Measurements from ENCODE around the gene FAM177B. TPM values are rescaled to one million over a fixed set of nuclear protein-coding genes. Genes with fewer than 3 reads are reported as not detected.

Gene FAM177B
- total and polyA plus RNA-seq, 2 experiments from 2014 or later: not detected

- Histone ChIP-seq H3K9me3 (ENCODE audit: low read depth) (no peaks in the 10 kb centered on the region), H3K9ac (no peak overlapping the region), H3K79me2 (ENCODE audit: insufficient read depth) (no peaks in the 10 kb centered on the region), H3K27ac (no peak overlapping the region), H3K27me3 (replicated peaks; ENCODE audit: insufficient read depth) (peaks cover 27% of the 10 kb centered on the region), H4K20me1 (ENCODE audit: insufficient read depth) (no peaks in the 10 kb centered on the region), H3K36me3 (ENCODE audit: low read depth) (no peaks in the 10 kb centered on the region), H3K4me1 (ENCODE audit: insufficient read depth) (no peaks in the 10 kb centered on the region), H3K4me3 (no peak overlapping the region), H3K9me2 (ENCODE audit: insufficient read depth) (no peaks in the 10 kb centered on the region), H3K4me2 (ENCODE audit: unreplicated experiment) (no peak overlapping the region), H2AFZ (no peak overlapping the region), H3F3A (ENCODE audit: insufficient read depth) (no peaks in the 10 kb centered on the region)
- DNase-seq: no peak
- WGBS, 2 experiments (ENCODE audit: low coverage in 1 of 2, low lambda C conversion rate in 2 of 2, missing lambda C conversion rate in 2 of 2): 62 to 67% methylated on average over 3 of the region's 3 CpGs
- TF ChIP-seq EZH2 (IDR thresholded peaks at IDR 0.05; ENCODE audit: insufficient read depth, poor library complexity, severe bottlenecking): no peak
- TF ChIP-seq EZH2phosphoT487 (IDR thresholded peaks at IDR 0.05; ENCODE audit: insufficient read depth, low read depth): no peak
- in situ Hi-C loops (cut with MboI): no loop called here
Observed at GRCh38 chr1:222788402-222789156, 51.6 kb downstream of the FAM177B start.

- Histone ChIP-seq H3K4me2 (ENCODE audit: unreplicated experiment) (no peak overlapping the region), H3K4me3 (no peak overlapping the region), H3K27me3 (replicated peaks; ENCODE audit: insufficient read depth) (peaks cover 12% of the 10 kb centered on the region), H3K4me1 (ENCODE audit: insufficient read depth) (no peaks in the 10 kb centered on the region), H3K9me3 (ENCODE audit: low read depth) (no peaks in the 10 kb centered on the region), H3F3A (ENCODE audit: insufficient read depth) (no peaks in the 10 kb centered on the region), H4K20me1 (ENCODE audit: insufficient read depth) (no peaks in the 10 kb centered on the region), H3K27ac (no peak overlapping the region), H3K79me2 (ENCODE audit: insufficient read depth) (no peaks in the 10 kb centered on the region), H3K9ac (no peak overlapping the region), H2AFZ (no peak overlapping the region), H3K9me2 (ENCODE audit: insufficient read depth) (no peaks in the 10 kb centered on the region), H3K36me3 (ENCODE audit: low read depth) (no peaks in the 10 kb centered on the region)
- no peak for DNase-seq
- in situ Hi-C loops (cut with MboI): loop anchor here (5.0 kb wide), 1 partner anchor 302 kb away; no protein-coding TSS in a partner anchor
- 76 to 79% methylated on average over 2 of the region's 2 CpGs for WGBS, 2 experiments (ENCODE audit: low coverage in 1 of 2, low lambda C conversion rate in 2 of 2, missing lambda C conversion rate in 2 of 2)
- TF ChIP-seq EZH2phosphoT487 (IDR thresholded peaks at IDR 0.05; ENCODE audit: insufficient read depth, low read depth) (no peak), EZH2 (IDR thresholded peaks at IDR 0.05; ENCODE audit: insufficient read depth, poor library complexity, severe bottlenecking) (no peak)
Observed at GRCh38 chr1:222790115-222790514, 53.1 kb downstream of the FAM177B start.

- H2AFZ ChIP-seq: no peak overlapping the region
- no peak for TF ChIP-seq EZH2 (IDR thresholded peaks at IDR 0.05; ENCODE audit: insufficient read depth, poor library complexity, severe bottlenecking)
- no peak for TF ChIP-seq EZH2phosphoT487 (IDR thresholded peaks at IDR 0.05; ENCODE audit: insufficient read depth, low read depth)
- no peaks in the 10 kb centered on the region for H3K9me3 ChIP-seq (ENCODE audit: low read depth)
- H4K20me1 ChIP-seq (ENCODE audit: insufficient read depth): no peaks in the 10 kb centered on the region
- H3K9me2 ChIP-seq (ENCODE audit: insufficient read depth): no peaks in the 10 kb centered on the region
- peaks cover 8% of the 10 kb centered on the region; the same call in 1 of the 2 replicates for H3K27me3 ChIP-seq (replicated peaks; ENCODE audit: insufficient read depth)
- no peak overlapping the region for H3K4me2 ChIP-seq (ENCODE audit: unreplicated experiment)
- in situ Hi-C loops (cut with MboI): loop anchor here (5.0 kb wide), 1 partner anchor 302 kb away; no protein-coding TSS in a partner anchor
- no peaks in the 10 kb centered on the region for H3K36me3 ChIP-seq (ENCODE audit: low read depth)
- DNase-seq: no peak
- H3F3A ChIP-seq (ENCODE audit: insufficient read depth): no peaks in the 10 kb centered on the region
- H3K79me2 ChIP-seq (ENCODE audit: insufficient read depth): no peaks in the 10 kb centered on the region
- H3K4me1 ChIP-seq (ENCODE audit: insufficient read depth): no peaks in the 10 kb centered on the region
- H3K4me3 ChIP-seq: no peak overlapping the region
- 74 to 75% methylated on average over 4 of the region's 4 CpGs for WGBS, 2 experiments (ENCODE audit: low coverage in 1 of 2, low lambda C conversion rate in 2 of 2, missing lambda C conversion rate in 2 of 2)
- no peak overlapping the region for H3K27ac ChIP-seq
- no peak overlapping the region for H3K9ac ChIP-seq
Observed at GRCh38 chr1:222790520-222790919, 53.5 kb downstream of the FAM177B start.

- Histone ChIP-seq H3K4me2 (ENCODE audit: unreplicated experiment) (no peak overlapping the region), H3K9me2 (ENCODE audit: insufficient read depth) (no peaks in the 10 kb centered on the region), H3K9ac (no peak overlapping the region), H4K20me1 (ENCODE audit: insufficient read depth) (no peaks in the 10 kb centered on the region), H3K4me1 (ENCODE audit: insufficient read depth) (no peaks in the 10 kb centered on the region), H3K36me3 (ENCODE audit: low read depth) (no peaks in the 10 kb centered on the region), H3K27ac (no peak overlapping the region), H3F3A (ENCODE audit: insufficient read depth) (no peaks in the 10 kb centered on the region), H3K9me3 (ENCODE audit: low read depth) (no peaks in the 10 kb centered on the region), H2AFZ (no peak overlapping the region), H3K79me2 (ENCODE audit: insufficient read depth) (no peaks in the 10 kb centered on the region), H3K4me3 (no peak overlapping the region), H3K27me3 (replicated peaks; ENCODE audit: insufficient read depth) (0 out of 2 replicates have a peak, but pooled peaks cover 5% of the 10 kb centered on the region)
- in situ Hi-C loops (cut with MboI): loop anchor here (5.0 kb wide), 1 partner anchor 301 kb away; no protein-coding TSS in a partner anchor
- 33 to 40% methylated on average over 4 of the region's 4 CpGs for WGBS, 2 experiments (ENCODE audit: low coverage in 1 of 2, low lambda C conversion rate in 2 of 2, missing lambda C conversion rate in 2 of 2)
- TF ChIP-seq EZH2phosphoT487 (IDR thresholded peaks at IDR 0.05; ENCODE audit: insufficient read depth, low read depth): no peak
- no peak for TF ChIP-seq EZH2 (IDR thresholded peaks at IDR 0.05; ENCODE audit: insufficient read depth, poor library complexity, severe bottlenecking)
- DNase-seq: no peak
Observed at GRCh38 chr1:222791006-222791710, 54.2 kb downstream of the FAM177B start.
